Neuronal stem cell (in vitro differentiated cells): Measurements from ENCODE around the gene FERMT2.

Experiments
- DNase-seq: peaks from one replicate; pipeline ENCODE4 v3.0.0-alpha.2; 2013; ENCODE audit warnings: low spot score
- H2AFZ ChIP-seq: one replicate; pipeline ENCODE4 v1.6.1; 2013; ENCODE audit warnings: mild to moderate bottlenecking, low read length, inconsistent platforms
- H2AK5ac ChIP-seq: 2 replicates; pipeline ENCODE4 v1.6.1; 2013; ENCODE audit warnings: low read depth, mild to moderate bottlenecking, inconsistent platforms, low read length, moderate library complexity, mixed read lengths
- H2BK120ac ChIP-seq: 2 replicates; pipeline ENCODE4 v1.6.1; 2013; ENCODE audit warnings: low read depth, mild to moderate bottlenecking, inconsistent platforms, low read length, moderate library complexity, mixed read lengths
- H2BK12ac ChIP-seq: one replicate; pipeline ENCODE4 v1.6.1; 2013; ENCODE audit warnings: low read length, inconsistent platforms
- H2BK15ac ChIP-seq: 2 replicates; pipeline ENCODE4 v1.6.1; 2013; ENCODE audit warnings: mild to moderate bottlenecking, low read length, inconsistent platforms, mixed read lengths
- H2BK5ac ChIP-seq: one replicate; pipeline ENCODE4 v1.6.1; 2013; ENCODE audit warnings: inconsistent platforms, mild to moderate bottlenecking, low read length, moderate library complexity
- H3K14ac ChIP-seq: one replicate; pipeline ENCODE4 v1.6.1; 2013; ENCODE audit warnings: low read length, inconsistent platforms
- H3K18ac ChIP-seq: 2 replicates; pipeline ENCODE4 v1.6.1; 2013; ENCODE audit warnings: low read length, inconsistent platforms
- H3K23ac ChIP-seq: 2 replicates; pipeline ENCODE4 v1.6.1; 2013; ENCODE audit warnings: low read depth, mild to moderate bottlenecking, mixed read lengths, low read length, inconsistent platforms; ENCODE audit not compliant: poor library complexity
- H3K27ac ChIP-seq: replicated peaks from 3 replicates; pipeline ENCODE4 v1.5.1; 2013; ENCODE audit warnings: low read length, inconsistent platforms
- H3K27me3 ChIP-seq, 3 experiments: 2 replicates each; pipeline ENCODE4 v1.6.1; 2013; ENCODE audit warnings: low read length in 3 of 3, mild to moderate bottlenecking in 2 of 3, inconsistent platforms in 1 of 3, low read depth in 1 of 3, mixed read lengths in 1 of 3, moderate library complexity in 1 of 3; ENCODE audit not compliant: control insufficient read depth in 3 of 3, insufficient read depth in 3 of 3
- H3K36me3 ChIP-seq, 2 donors: replicated peaks in 1 of 2; 2 replicates each; pipeline ENCODE4 v1.6.1; 2013; ENCODE audit warnings: low read length in 2 of 2; ENCODE audit not compliant: control insufficient read depth in 2 of 2, insufficient read depth in 2 of 2
- H3K4ac ChIP-seq: 2 replicates; pipeline ENCODE4 v1.6.1; 2013; ENCODE audit warnings: inconsistent platforms, mild to moderate bottlenecking, low read length, moderate library complexity
- H3K4me1 ChIP-seq, 2 donors: 1 replicate in 1 of 2; 2 replicates in 1 of 2; pipeline ENCODE4 v1.6.1; 2013; ENCODE audit warnings: low read length in 2 of 2, low read depth in 1 of 2; ENCODE audit not compliant: control insufficient read depth in 2 of 2, insufficient read depth in 1 of 2
- H3K4me2 ChIP-seq: one replicate; pipeline ENCODE4 v1.6.1; 2013; ENCODE audit warnings: mild to moderate bottlenecking, low read length, inconsistent platforms; ENCODE audit not compliant: insufficient read depth, poor library complexity, severe bottlenecking
- H3K4me3 ChIP-seq, 2 donors: 2 replicates each; pipeline ENCODE4 v1.5.1; 2013; ENCODE audit warnings: low read length in 2 of 2, mild to moderate bottlenecking in 2 of 2, inconsistent platforms in 1 of 2, moderate library complexity in 1 of 2
- H3K79me1 ChIP-seq: one replicate; pipeline ENCODE4 v1.6.1; 2013; ENCODE audit warnings: low read depth, mild to moderate bottlenecking, inconsistent platforms, low read length, moderate library complexity
- H3K9ac ChIP-seq: one replicate; pipeline ENCODE4 v1.6.1; 2013; ENCODE audit warnings: mild to moderate bottlenecking, low read depth, low read length, inconsistent platforms; ENCODE audit not compliant: poor library complexity
- H3K9me3 ChIP-seq, 2 donors: replicated peaks in 1 of 2; 2 replicates each; pipeline versions ENCODE3 to v1.6.1; 2013; ENCODE audit warnings: low read length in 2 of 2, mild to moderate bottlenecking in 2 of 2, inconsistent platforms in 1 of 2, low read depth in 1 of 2, mixed read lengths in 1 of 2, moderate library complexity in 1 of 2; ENCODE audit not compliant: control insufficient read depth in 2 of 2, insufficient read depth in 1 of 2
- H4K8ac ChIP-seq: one replicate; pipeline ENCODE4 v1.6.1; 2013; ENCODE audit warnings: low read depth, mild to moderate bottlenecking, inconsistent platforms, low read length, moderate library complexity
- H4K91ac ChIP-seq: one replicate; pipeline ENCODE4 v1.6.1; 2013; ENCODE audit warnings: low read length, low read depth, mild to moderate bottlenecking, inconsistent platforms; ENCODE audit not compliant: poor library complexity
- WGBS, 2 donors: extraction: QIAGEN DNeasy Blood & Tissue Kit; methylation state at CpG; one replicate each; pipeline ENCODE4 v1.1.7; 2013; ENCODE audit warnings: missing lambda C conversion rate in 2 of 2, mixed read lengths in 1 of 2; ENCODE audit not compliant: insufficient read length in 2 of 2, insufficient replicate concordance in 1 of 2; ENCODE audit errors: extremely low coverage in 2 of 2; 5-methylcytosine and 5-hydroxymethylcytosine counted together

The FERMT2 gene

DNA sequence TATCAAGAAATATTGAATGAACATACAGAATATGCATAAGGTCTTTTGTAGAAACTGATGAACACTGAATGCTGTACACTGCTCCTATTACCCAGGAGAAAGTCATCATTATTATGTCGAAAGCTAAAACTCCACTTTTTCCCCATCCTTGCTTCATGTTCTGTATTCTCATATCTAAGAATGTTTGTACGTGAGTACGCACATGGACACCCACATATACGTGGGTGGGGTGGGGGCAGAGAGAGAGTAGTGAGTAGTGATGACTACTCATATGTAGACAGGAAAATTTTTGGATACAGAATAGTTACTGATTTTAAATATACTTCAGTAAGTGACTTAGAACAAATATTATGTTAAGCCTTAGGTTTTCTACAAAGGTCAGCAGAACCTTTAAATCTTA lies 75.1 kb downstream of the FERMT2 start:
- Histone ChIP-seq H2BK120ac (no peak overlapping the region), H3K9me3 (no peaks in the 10 kb centered on the region), H2BK12ac (no peak overlapping the region), H3K4me1 (no peaks in the 10 kb centered on the region), H3K36me3 (peaks cover 22 to 100% of the 10 kb centered on the region in 2 donors), H3K4ac (no peak overlapping the region), H2BK5ac (no peak overlapping the region), H3K4me3 (no peak overlapping the region), H2BK15ac (no peak overlapping the region), H2AFZ (no peak overlapping the region), H4K8ac (no peak overlapping the region), H4K91ac (no peak overlapping the region), H3K27ac (no peak overlapping the region), H3K27me3 (no peaks in the 10 kb centered on the region), H3K14ac (no peak overlapping the region), H2AK5ac (no peak overlapping the region), H3K23ac (no peak overlapping the region), H3K4me2 (no peak overlapping the region), H3K79me1 (no peaks in the 10 kb centered on the region), H3K9ac (no peak overlapping the region), H3K18ac (no peak overlapping the region)
- WGBS, 2 donors = no CpG with 5 or more reads among the region's 4 CpGs
- no peak for DNase-seq

DNA sequence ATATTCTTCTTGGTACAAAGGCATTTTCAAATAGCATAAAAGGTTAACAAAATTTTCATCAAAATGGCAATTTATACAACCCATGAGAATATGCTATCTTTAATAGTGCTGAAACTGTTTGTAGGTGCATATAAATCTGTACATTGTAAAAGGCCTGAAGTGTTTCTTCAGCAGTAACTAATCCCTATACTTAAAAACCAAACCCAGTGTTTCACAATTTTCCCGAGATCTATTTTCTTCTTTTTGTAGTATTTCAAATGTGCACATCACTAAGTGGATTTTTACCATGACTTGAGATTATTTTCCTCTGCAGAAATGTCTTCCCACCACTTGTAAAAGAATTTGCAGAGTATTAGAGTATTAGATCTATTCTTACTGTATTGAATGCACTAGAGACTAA lies 76.5 kb downstream of the FERMT2 start:
- H3K79me1 ChIP-seq = no peaks in the 10 kb centered on the region
- no peaks in the 10 kb centered on the region for H3K4me1 ChIP-seq
- no peak overlapping the region for H4K8ac ChIP-seq
- H3K27ac ChIP-seq = no peak overlapping the region
- H2BK12ac ChIP-seq = no peak overlapping the region
- H2BK15ac ChIP-seq = no peak overlapping the region
- H3K9me3 ChIP-seq = no peaks in the 10 kb centered on the region
- no peak overlapping the region for H3K4ac ChIP-seq
- WGBS, 2 donors = no CpG with 5 or more reads among the region's 1 CpG
- H4K91ac ChIP-seq = no peak overlapping the region
- peaks cover 21 to 99% of the 10 kb centered on the region in 2 donors for H3K36me3 ChIP-seq
- no peak overlapping the region for H3K18ac ChIP-seq
- H3K4me2 ChIP-seq = no peak overlapping the region
- no peaks in the 10 kb centered on the region for H3K27me3 ChIP-seq
- H2AK5ac ChIP-seq = no peak overlapping the region
- no peak overlapping the region for H3K4me3 ChIP-seq
- H3K14ac ChIP-seq = no peak overlapping the region
- no peak overlapping the region for H3K9ac ChIP-seq
- H2BK120ac ChIP-seq = no peak overlapping the region
- no peak overlapping the region for H3K23ac ChIP-seq
- H2AFZ ChIP-seq = no peak overlapping the region
- no peak for DNase-seq
- no peak overlapping the region for H2BK5ac ChIP-seq

DNA sequence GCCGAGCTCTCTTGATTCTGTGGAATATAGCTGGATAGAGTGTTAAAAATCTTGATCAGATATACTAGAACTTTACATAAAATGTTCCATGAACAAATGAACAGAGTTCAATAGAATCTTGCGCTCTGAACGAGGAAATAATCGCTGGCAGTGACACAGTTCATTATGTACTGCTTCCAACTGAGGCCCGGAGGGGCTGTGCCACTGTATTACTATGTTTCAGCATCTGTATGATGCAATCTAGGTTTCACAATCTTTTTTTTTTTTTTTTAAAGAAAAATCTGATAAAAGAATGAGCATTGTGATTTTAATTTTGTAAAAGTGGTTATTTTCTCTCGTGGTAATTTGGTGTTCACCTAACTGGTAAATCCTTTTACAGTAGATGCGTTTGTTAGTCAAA lies 77.2 kb downstream of the FERMT2 start:
- H3K9ac ChIP-seq = no peak overlapping the region
- H3K27me3 ChIP-seq = no peaks in the 10 kb centered on the region
- no peaks in the 10 kb centered on the region for H3K4me1 ChIP-seq
- no peak overlapping the region for H3K14ac ChIP-seq
- no peak overlapping the region for H3K4me2 ChIP-seq
- peaks cover 25 to 99% of the 10 kb centered on the region in 2 donors for H3K36me3 ChIP-seq
- H2BK15ac ChIP-seq = no peak overlapping the region
- no peak overlapping the region for H3K23ac ChIP-seq
- no peaks in the 10 kb centered on the region for H3K79me1 ChIP-seq
- no peak overlapping the region for H3K18ac ChIP-seq
- no peak overlapping the region for H2BK12ac ChIP-seq
- H3K4ac ChIP-seq = no peak overlapping the region
- no CpG with 5 or more reads among the region's 7 CpGs for WGBS, 2 donors
- no peak overlapping the region for H4K8ac ChIP-seq
- no peak overlapping the region for H2BK5ac ChIP-seq
- no peak overlapping the region for H4K91ac ChIP-seq
- no peaks in the 10 kb centered on the region for H3K9me3 ChIP-seq
- H3K27ac ChIP-seq = no peak overlapping the region
- H2AFZ ChIP-seq = no peak overlapping the region
- H2BK120ac ChIP-seq = no peak overlapping the region
- no peak overlapping the region for H3K4me3 ChIP-seq
- no peak for DNase-seq
- H2AK5ac ChIP-seq = no peak overlapping the region

DNA sequence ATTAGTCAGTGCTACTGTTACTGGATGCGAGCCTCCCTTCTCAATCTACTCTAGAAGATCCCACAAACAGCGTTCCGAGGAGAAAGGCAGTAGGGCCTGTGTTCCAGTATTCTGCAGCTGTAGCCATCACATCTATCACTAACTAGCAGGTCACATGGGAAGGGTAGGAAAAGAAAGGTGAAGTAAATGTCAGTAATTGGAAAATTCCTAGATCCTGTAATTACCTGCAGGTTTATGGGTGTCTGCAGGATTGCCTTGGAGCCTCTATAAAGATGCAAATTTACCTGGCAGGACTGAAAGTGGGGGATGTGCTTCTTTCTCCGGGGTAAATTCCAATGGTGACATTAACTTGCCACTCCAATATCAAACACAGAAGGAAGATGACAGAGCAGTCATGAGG lies 77.8 kb downstream of the FERMT2 start:
- H4K8ac ChIP-seq = no peak overlapping the region
- peaks cover 26 to 99% of the 10 kb centered on the region in 2 donors for H3K36me3 ChIP-seq
- no peak overlapping the region for H2BK15ac ChIP-seq
- H3K9me3 ChIP-seq = no peaks in the 10 kb centered on the region
- no peak overlapping the region for H2AFZ ChIP-seq
- H3K23ac ChIP-seq = no peak overlapping the region
- H2BK120ac ChIP-seq = no peak overlapping the region
- H3K79me1 ChIP-seq = no peaks in the 10 kb centered on the region
- no peak overlapping the region for H4K91ac ChIP-seq
- no peak overlapping the region for H3K9ac ChIP-seq
- no peak overlapping the region for H3K18ac ChIP-seq
- H3K4me1 ChIP-seq = no peaks in the 10 kb centered on the region
- DNase-seq = no peak
- no peak overlapping the region for H2BK12ac ChIP-seq
- H2AK5ac ChIP-seq = no peak overlapping the region
- no peak overlapping the region for H3K4me2 ChIP-seq
- no peaks in the 10 kb centered on the region for H3K27me3 ChIP-seq
- WGBS, 2 donors = no CpG with 5 or more reads among the region's 4 CpGs
- H3K14ac ChIP-seq = no peak overlapping the region
- H2BK5ac ChIP-seq = no peak overlapping the region
- no peak overlapping the region for H3K4me3 ChIP-seq
- no peak overlapping the region for H3K27ac ChIP-seq
- H3K4ac ChIP-seq = no peak overlapping the region
